ENCODE results near the gene ANXA4. TPM values are rescaled to one million over a fixed set of nuclear protein-coding genes. Genes with fewer than 3 reads are reported as not detected.

Gene ANXA4
- total and polyA plus RNA-seq, 2 of the 13 experiments (the other 11 are each of a cell fraction or from before 2014, with no cell fraction given) = 155 to 168 TPM

DNA sequence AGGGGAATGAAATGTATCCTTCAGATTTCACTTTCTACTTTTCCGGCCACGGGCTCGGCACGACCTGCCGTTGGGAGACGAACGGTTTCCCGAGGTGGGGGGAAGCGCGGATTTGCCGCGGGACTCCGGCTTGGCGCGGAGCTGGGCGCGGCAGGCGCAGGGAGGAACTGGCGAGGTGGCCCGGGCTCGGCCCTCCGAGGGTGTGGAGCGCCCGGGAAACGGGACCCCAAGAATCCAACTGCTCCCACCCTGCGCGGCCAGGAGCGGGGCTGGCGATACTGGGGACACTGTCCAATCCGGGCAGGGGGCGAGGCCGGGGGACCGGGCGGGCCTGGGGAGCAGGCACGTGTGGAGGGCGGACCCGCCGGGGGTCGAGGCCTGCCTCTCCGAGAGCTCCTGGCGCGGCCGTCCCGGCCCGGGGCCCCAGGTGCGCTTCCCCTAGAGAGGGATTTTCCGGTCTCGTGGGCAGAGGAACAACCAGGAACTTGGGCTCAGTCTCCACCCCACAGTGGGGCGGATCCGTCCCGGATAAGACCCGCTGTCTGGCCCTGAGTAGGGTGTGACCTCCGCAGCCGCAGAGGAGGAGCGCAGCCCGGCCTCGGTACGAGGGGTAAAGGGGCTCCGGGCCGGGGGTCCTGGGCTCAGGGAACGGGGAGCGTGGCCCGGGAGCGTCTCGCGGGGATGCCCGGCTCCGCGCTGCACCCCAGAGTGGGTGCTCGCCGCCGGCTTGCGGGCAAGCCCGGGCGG lies at the start of gene ANXA4 (continued):
- TF ChIP-seq, protein P1, sequence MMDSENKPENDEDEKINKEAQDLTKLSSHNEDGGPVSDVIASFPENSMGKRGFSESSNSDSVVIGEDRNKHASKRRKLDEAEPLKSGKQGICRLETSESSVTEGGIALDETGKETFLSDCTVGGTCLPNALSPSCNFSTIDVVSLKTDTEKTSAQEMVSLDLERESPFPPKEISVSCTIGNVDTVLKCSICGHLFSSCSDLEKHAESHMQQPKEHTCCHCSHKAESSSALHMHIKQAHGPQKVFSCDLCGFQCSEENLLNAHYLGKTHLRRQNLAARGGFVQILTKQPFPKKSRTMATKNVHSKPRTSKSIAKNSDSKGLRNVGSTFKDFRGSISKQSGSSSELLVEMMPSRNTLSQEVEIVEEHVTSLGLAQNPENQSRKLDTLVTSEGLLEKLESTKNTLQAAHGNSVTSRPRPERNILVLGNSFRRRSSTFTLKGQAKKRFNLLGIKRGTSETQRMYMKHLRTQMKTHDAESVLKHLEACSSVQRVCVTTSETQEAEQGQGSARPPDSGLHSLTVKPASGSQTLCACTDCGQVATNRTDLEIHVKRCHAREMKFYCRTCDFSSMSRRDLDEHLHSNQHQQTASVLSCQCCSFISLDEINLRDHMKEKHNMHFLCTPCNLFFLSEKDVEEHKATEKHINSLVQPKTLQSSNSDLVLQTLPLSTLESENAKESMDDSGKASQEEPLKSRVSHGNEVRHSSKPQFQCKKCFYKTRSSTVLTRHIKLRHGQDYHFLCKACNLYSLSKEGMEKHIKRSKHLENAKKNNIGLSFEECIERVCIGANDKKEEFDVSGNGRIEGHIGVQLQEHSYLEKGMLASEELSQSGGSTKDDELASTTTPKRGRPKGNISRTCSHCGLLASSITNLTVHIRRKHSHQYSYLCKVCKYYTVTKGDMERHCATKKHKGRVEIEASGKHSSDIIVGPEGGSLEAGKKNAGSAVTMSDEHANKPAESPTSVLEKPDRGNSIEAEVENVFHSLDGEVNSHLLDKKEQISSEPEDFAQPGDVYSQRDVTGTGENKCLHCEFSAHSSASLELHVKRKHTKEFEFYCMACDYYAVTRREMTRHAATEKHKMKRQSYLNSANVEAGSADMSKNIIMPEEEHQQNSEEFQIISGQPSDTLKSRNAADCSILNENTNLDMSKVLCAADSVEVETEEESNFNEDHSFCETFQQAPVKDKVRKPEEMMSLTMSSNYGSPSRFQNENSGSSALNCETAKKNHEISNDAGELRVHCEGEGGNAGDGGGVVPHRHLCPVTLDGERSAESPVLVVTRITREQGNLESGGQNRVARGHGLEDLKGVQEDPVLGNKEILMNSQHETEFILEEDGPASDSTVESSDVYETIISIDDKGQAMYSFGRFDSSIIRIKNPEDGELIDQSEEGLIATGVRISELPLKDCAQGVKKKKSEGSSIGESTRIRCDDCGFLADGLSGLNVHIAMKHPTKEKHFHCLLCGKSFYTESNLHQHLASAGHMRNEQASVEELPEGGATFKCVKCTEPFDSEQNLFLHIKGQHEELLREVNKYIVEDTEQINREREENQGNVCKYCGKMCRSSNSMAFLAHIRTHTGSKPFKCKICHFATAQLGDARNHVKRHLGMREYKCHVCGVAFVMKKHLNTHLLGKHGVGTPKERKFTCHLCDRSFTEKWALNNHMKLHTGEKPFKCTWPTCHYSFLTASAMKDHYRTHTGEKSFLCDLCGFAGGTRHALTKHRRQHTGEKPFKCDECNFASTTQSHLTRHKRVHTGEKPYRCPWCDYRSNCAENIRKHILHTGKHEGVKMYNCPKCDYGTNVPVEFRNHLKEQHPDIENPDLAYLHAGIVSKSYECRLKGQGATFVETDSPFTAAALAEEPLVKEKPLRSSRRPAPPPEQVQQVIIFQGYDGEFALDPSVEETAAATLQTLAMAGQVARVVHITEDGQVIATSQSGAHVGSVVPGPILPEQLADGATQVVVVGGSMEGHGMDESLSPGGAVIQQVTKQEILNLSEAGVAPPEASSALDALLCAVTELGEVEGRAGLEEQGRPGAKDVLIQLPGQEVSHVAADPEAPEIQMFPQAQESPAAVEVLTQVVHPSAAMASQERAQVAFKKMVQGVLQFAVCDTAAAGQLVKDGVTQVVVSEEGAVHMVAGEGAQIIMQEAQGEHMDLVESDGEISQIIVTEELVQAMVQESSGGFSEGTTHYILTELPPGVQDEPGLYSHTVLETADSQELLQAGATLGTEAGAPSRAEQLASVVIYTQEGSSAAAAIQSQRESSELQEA (CRISPR knock-in tag; IDR thresholded peaks at IDR 0.05; ENCODE audit: not compliant biosample characterization) = no peak
- TF ChIP-seq, protein P2, sequence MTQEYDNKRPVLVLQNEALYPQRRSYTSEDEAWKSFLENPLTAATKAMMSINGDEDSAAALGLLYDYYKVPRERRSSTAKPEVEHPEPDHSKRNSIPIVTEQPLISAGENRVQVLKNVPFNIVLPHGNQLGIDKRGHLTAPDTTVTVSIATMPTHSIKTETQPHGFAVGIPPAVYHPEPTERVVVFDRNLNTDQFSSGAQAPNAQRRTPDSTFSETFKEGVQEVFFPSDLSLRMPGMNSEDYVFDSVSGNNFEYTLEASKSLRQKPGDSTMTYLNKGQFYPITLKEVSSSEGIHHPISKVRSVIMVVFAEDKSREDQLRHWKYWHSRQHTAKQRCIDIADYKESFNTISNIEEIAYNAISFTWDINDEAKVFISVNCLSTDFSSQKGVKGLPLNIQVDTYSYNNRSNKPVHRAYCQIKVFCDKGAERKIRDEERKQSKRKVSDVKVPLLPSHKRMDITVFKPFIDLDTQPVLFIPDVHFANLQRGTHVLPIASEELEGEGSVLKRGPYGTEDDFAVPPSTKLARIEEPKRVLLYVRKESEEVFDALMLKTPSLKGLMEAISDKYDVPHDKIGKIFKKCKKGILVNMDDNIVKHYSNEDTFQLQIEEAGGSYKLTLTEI (CRISPR knock-in tag; conservative IDR thresholded peaks at IDR 0.05) = no peak
- TF ChIP-seq CENPX (CRISPR knock-in tag; IDR thresholded peaks at IDR 0.05) (no peak), MXD4 (CRISPR knock-in tag; IDR thresholded peaks at IDR 0.05) (peak; percentile 87), RXRA (CRISPR knock-in tag; IDR thresholded peaks at IDR 0.05) (peak; percentile 53; the same call in 1 of the 2 replicates), MIER2 (CRISPR knock-in tag; IDR thresholded peaks at IDR 0.05) (peak; percentile 5; the same call in 1 of the 2 replicates), ZNF780A (CRISPR knock-in tag; IDR thresholded peaks at IDR 0.05) (no peak), ZNF629 (CRISPR knock-in tag; conservative IDR thresholded peaks at IDR 0.05) (peak; percentile 11; the same call in 1 of the 2 replicates), KLF9 (CRISPR knock-in tag; IDR thresholded peaks at IDR 0.05; ENCODE audit: low read depth) (no peak; the same call in 1 of the 2 replicates), MYNN (CRISPR knock-in tag; IDR thresholded peaks at IDR 0.05; ENCODE audit: low read depth) (no peak)
- TF ChIP-seq, protein P3, sequence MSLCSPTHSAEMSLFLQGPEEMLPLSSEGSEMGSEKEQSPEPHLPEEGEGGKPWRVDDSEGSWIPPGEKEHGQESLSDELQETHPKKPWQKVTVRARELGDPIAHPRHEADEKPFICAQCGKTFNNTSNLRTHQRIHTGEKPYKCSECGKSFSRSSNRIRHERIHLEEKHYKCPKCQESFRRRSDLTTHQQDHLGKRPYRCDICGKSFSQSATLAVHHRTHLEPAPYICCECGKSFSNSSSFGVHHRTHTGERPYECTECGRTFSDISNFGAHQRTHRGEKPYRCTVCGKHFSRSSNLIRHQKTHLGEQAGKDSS (CRISPR knock-in tag; IDR thresholded peaks at IDR 0.05; ENCODE audit: borderline replicate concordance, low read depth) = peak; percentile 95; the same call in 1 of the 2 replicates
- TF ChIP-seq, protein P4, sequence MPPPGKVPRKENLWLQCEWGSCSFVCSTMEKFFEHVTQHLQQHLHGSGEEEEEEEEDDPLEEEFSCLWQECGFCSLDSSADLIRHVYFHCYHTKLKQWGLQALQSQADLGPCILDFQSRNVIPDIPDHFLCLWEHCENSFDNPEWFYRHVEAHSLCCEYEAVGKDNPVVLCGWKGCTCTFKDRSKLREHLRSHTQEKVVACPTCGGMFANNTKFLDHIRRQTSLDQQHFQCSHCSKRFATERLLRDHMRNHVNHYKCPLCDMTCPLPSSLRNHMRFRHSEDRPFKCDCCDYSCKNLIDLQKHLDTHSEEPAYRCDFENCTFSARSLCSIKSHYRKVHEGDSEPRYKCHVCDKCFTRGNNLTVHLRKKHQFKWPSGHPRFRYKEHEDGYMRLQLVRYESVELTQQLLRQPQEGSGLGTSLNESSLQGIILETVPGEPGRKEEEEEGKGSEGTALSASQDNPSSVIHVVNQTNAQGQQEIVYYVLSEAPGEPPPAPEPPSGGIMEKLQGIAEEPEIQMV (CRISPR knock-in tag; IDR thresholded peaks at IDR 0.05; ENCODE audit: low read depth) = peak; percentile 42; the same call in 1 of the 2 replicates

Measured in HepG2 (cell line).